HG02571 (cell line): ENCODE data around the gene PTTG1.
A peak's percentile ranks its signal among the peaks of the same experiment; 100 is the strongest.

Experiments
- ATAC-seq: cut with Tn5 transposase; IDR thresholded peaks from one replicate; pipeline ENCODE4 v1.9.1; 2021; ENCODE audit warnings: mild to moderate bottlenecking, moderate library complexity; ENCODE audit not compliant: unreplicated experiment

Gene PTTG1

GRCh38 chr5:160421625-160422258 lies at the start of gene PTTG1:
TSS of gene PTTG1 (plus strand) at chr5:160421855. CDS start at chr5:160422313, 458 bp downstream.
- ATAC-seq: peak; percentile 71

- no peak for ATAC-seq
Observed at GRCh38 chr5:160375166-160375565, 46.5 kb upstream of the PTTG1 start.

- no peak for ATAC-seq
Observed at GRCh38 chr5:160375701-160376100, 46.0 kb upstream of the PTTG1 start.

GRCh38 chr5:160376416-160376815 lies 45.2 kb upstream of the PTTG1 start:
- no peak for ATAC-seq

- ATAC-seq: no peak
Observed at GRCh38 chr5:160377651-160378050, 44.0 kb upstream of the PTTG1 start.

GRCh38 chr5:160378330-160378729 lies 43.3 kb upstream of the PTTG1 start:
- no peak for ATAC-seq

GRCh38 chr5:160379511-160379910 lies 42.1 kb upstream of the PTTG1 start:
- ATAC-seq: no peak

GRCh38 chr5:160380041-160380440 lies 41.6 kb upstream of the PTTG1 start:
- ATAC-seq: no peak

GRCh38 chr5:160382346-160382745 lies 39.3 kb upstream of the PTTG1 start:
- no peak for ATAC-seq

- no peak for ATAC-seq
Observed at GRCh38 chr5:160384681-160385080, 37.0 kb upstream of the PTTG1 start.

GRCh38 chr5:160385496-160385895 lies 36.2 kb upstream of the PTTG1 start:
- no peak for ATAC-seq

- ATAC-seq: no peak
Observed at GRCh38 chr5:160387445-160387844, 34.2 kb upstream of the PTTG1 start.

GRCh38 chr5:160390787-160391696 lies 30.6 kb upstream of the PTTG1 start:
- ATAC-seq: no peak

GRCh38 chr5:160395111-160395510 lies 26.5 kb upstream of the PTTG1 start:
- ATAC-seq: no peak

- no peak for ATAC-seq
Observed at GRCh38 chr5:160397492-160397891, 24.2 kb upstream of the PTTG1 start.

GRCh38 chr5:160398806-160399205 lies 22.8 kb upstream of the PTTG1 start:
- no peak for ATAC-seq

GRCh38 chr5:160399402-160400353 lies 22.0 kb upstream of the PTTG1 start, which contains the start of gene FAM200C:
TSS of gene FAM200C (minus strand) at chr5:160400054. CDS start at chr5:160395490, 4,564 bp downstream.
- peak; percentile 88 for ATAC-seq

- peak; percentile 65 for ATAC-seq
Observed at GRCh38 chr5:160418561-160419457, 2.8 kb upstream of the PTTG1 start, which contains the start of gene SLU7. TSS of gene SLU7 (minus strand) at chr5:160419081. CDS start at chr5:160415294, 3,787 bp downstream.

GRCh38 chr5:160419458-160420330 lies 2.0 kb upstream of the PTTG1 start:
- ATAC-seq: peak; percentile 33
